Measurements from ENCODE around the gene TGFBR2.

- no peak for TF ChIP-seq TAF1 (IDR thresholded peaks at IDR 0.05; ENCODE audit: borderline replicate concordance, insufficient read depth, low read length)
- no peak for TF ChIP-seq POLR2AphosphoS5 (IDR thresholded peaks at IDR 0.05; ENCODE audit: low read depth, low read length)
- TF ChIP-seq SIN3A (IDR thresholded peaks at IDR 0.05; ENCODE audit: borderline replicate concordance, insufficient read depth, low read length): no peak
- TF ChIP-seq REST (IDR thresholded peaks at IDR 0.05; ENCODE audit: insufficient read depth in 1 of 2, low read depth in 2 of 2, low read length in 2 of 2): no peak
Measured at GRCh38 chr3:30665539-30665938, 59.1 kb downstream of the TGFBR2 start.

Measured in PFSK-1 (cell line).